GM04504 (cell line): ENCODE results near the gene LSP1.
"Not testable (repeated sequence)": the region's sequence is repeated elsewhere in the genome, so short reads cannot be mapped to it uniquely, and the experiment has no call there.

Experiments
- DNase-seq: peaks from one replicate; pipeline ENCODE4 v3.0.0-alpha.2; 2012; ENCODE audit warnings: low read depth

LSP1 gene

DNA sequence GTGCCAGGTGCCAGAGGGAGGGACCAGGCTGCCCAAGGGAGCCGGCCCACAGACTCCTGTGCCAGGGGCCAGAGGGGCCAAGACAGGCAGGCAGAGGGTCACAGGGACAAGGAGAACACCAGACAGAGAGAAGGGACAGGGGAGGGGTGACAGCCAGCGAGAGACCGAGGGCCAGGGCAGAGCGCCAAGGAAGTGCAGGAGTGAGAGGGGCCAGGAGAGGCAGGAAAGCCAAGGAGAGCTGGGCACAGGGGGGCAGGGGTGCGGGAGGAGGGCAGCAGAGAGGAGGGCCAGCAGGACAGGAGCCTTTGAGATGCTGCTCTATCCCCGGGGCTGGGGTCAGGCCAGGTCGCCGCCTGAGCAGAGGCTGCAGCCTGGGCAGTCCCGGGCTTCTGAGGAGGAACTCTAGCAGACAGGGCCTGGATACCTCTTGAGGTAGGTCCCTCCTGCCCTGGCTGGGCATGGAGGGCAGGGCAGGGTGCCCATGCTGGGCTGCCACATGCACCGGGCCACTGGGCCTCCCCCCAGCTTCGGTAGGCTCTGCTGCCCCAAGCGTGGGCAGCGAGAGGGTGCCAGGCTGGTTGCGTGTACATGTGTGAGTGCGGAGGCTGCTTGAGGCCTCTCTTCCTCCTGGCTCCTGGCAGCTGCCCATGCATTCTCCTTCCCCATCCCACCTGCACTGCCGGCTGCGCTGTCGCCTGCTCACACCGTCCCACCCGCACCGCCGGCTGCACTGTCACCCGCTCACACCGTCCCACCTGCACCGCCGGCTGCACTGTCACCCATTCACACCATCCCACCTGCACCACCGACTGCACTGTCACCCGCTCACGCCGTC, 12.2 kb downstream of the LSP1 start:
- no peak for DNase-seq

DNA sequence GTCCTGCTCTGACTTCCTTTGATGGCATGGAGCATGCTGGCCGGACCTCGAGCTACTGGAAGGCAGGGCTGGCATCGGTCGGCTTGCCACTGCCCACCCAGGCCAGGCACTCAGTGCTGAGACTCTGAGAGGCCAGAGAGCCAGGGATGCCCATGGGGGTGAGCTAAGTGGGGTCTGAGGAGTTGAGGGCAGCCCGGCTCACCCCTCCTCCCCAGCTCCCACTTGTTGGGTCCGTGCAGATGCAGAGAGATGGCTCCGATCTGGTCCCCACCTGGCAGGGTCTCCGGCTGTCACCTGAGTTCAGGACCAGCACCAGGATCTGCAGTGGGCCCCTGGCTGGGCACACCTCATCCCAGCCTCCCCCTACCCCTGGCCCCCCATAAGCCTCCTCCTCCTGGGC, 13.3 kb downstream of the LSP1 start:
- DNase-seq = no peak

DNA sequence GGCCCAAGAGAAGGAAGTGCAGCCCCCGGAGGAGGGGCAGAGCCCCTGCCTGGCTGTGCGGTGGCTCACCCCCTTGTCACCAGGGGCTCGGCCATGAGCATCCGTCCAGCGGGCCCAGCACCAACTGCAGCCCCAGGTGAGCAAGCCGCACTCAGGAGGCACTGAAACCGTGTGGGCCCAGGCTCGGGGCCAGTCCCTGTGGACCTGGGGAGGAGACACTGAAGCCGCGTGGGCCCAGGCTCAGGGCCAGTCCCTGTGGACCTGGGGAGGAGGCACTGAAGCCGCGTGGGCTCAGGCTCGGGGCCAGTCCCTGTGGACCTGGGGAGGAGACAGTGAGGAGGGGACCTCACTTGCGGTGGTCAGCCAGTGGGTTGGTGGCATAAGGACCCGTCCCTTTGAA, 13.9 kb downstream of the LSP1 start:
- DNase-seq = no peak

DNA sequence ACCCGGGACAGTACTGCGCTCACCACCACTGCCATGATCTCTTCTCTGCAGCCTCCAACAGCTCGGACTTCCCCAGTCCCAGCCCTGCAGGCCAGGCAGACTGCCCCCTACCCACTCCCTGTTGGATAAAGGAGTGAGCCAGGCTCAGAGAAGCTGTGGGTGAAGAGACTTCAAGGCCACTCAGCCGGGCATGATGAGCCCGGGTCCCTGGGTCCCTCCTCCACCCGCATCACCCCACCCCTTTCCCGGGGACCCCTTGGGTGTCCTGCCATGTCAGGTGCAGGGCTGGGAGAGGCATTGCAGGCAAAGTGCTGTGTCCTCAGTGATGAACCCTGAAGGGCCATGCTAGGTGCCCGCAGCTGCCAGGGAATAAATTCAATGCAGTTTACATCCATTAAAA, 14.5 kb downstream of the LSP1 start:
- no peak for DNase-seq

DNA sequence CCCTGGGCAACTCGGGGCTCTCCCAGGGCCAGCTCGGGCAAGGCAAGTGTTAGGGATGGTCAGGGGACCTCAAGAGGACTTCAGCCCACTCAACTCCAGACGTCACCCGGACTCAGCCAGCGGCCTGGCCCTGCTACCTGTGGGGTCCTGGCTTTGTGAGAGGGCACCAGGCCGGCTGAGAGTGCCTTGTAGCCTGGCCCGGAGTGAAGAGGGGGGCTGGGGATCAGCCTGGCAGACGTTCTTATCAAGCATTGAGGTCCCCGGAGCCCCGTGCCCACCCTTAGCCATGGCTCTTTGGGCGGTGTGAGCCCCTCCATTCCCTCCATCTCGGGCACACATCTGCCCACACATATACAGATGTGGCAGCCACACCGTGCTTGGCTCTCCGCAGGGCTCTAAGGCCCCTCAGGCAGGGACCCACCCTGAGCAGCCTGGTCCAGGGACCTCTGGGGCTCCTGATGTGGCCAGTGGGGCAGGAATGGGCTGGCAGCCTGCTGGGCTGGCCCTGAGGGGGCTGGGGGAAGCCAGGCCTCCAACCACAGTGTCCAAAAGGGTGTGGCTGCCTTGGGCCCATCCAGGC, 15.3 kb downstream of the LSP1 start:
- no peak for DNase-seq

DNA sequence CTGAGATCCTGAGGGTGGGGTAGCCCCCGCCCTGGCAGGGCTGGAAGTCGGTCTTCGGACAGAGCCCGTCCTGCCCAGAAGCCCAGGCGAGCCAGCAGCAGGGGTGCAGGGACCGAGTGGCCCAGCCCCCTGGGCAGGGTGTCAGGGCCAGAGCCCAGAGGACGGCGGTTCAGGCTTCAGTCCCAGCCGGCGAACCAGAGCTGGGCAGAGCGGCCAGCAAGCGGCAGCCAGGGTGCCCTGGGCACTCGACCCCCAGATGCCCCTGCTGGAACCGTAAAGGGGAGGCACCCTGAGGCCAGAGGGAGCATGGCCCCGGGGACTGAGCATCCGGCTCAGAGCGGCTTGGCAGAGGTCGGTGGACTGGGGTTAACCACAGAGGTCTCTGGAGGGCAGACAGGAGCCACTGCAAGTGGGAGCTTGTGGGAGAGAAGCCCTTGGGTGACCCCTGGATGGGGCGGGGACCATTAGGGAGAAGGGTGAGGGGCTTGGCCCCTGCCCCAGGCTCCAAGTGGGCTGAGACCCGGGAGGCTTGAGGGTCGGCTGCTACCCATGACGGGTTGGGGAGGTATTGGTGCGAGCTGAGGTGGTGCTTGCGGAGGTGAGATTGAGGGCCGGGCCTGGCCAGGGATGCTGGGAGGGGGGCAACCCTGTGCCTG, 15.9 kb downstream of the LSP1 start:
- DNase-seq = no peak

DNA sequence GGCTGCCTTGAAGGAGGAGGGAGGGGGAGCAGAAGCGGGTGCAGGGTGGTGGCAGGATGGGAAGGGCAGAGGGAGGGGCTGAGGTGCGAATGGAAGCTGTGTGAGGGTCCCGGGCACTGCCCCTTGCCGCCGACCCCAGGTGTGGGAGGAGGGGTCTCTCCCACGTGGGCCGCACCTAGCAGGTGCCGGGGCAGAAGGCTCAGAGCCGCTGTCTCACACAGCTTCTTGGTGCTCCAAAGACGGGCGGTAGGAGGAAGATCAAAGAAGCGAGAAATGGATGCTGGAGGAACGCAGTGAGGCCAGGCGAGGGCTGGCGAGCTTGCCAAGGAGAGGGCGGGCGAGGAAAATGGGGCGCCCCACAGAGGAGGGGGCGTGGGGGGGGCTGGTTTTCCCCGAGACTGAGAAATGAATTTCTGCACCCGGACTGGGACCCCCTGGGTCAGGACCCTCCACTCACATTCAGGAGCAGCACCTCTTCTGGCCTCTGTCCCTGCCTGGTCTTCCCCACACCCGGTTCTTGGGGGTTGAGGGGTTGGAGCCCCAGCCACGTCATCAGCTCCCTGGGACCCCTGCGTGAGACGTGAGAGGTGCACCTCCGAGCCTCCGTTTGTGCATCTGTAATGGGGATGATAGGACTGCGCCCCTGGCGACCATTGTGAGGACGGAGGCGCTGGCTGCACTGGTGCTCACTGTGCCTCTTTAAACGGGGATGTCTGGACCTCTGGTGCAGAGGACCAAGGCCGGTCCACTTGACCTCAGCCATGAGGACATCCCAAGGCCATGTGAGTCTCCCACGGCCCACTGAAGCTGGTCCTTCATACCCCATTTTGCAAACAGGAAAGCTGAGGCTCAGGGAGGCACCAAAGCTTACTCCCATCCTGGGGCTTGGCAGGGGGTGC, 16.8 kb downstream of the LSP1 start:
- DNase-seq = no peak

DNA sequence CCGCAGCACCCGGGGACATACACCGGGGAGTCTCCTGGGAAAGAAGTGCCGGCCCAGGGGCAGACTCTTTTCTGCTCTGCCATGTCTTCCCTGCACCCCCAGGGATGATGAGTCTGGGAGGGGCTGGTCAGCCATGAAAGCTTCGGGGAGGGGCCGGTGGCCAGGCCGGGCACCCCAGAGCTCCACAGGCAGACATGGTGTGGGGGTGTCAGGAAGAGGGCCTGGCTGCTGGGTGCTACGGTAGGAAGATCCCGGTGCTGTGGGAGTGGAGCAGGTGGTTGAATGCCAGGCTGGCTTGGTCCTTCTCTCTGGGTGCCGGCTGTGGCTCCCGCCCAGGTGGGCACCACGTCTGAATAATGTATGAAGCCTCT, 17.4 kb downstream of the LSP1 start:
- DNase-seq = no peak

DNA sequence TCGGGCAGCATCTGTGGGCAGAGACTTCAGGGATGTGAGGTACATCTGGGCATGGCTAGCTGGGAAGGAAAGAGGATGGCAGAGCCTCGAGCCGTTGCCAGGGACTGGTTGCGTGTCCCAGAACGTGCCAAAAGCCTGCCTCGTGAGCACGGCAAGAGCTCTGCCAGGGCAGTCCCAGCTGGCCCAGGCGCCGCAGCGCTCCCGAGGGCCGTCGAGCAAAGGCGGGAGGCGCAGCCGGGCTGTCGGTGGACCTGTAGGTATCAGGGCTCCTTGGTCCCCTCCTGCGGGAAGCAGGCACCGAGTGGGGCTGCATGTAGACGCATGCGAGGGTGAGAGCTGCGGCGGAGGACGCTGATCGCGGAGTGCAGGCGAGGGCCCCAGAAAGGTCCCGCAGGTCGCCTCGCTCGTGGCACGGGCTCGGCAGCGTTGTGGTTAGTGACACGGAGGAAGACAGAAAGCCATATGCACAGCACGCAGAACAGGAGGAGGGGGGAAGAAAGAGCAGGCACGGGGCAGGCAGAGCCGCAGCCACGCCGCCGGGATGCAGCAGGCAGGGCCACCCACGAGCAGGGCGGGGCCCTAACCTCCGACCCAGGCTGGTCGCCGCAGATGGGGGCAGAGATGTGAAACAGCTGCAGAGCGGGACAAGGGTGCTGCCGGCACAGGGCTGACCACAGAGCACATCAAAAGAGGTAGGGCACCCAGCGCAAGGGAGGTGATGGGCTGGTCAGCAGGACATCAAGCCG, 18.0 kb downstream of the LSP1 start:
- DNase-seq = no peak

DNA sequence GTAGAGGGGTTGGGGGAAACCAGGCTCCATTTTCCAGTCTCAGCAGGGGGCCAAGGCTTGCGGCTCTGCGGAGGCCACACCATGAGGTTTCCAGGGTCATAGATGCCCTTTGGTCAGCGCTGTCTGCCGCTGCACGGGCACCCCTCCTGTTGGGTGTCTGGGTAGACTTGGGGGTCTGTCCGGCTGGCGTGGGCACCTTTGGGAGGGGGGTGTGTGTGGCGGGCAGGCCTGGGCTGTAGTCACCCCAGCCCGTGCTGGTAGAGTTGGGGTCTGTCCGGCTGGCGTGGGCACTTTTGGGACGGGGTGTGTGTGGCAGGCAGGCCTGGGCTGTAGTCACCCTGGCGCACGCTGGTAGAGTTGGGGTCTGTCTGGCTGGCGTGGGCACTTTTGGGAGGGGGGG, 18.6 kb downstream of the LSP1 start:
- no peak for DNase-seq

DNA sequence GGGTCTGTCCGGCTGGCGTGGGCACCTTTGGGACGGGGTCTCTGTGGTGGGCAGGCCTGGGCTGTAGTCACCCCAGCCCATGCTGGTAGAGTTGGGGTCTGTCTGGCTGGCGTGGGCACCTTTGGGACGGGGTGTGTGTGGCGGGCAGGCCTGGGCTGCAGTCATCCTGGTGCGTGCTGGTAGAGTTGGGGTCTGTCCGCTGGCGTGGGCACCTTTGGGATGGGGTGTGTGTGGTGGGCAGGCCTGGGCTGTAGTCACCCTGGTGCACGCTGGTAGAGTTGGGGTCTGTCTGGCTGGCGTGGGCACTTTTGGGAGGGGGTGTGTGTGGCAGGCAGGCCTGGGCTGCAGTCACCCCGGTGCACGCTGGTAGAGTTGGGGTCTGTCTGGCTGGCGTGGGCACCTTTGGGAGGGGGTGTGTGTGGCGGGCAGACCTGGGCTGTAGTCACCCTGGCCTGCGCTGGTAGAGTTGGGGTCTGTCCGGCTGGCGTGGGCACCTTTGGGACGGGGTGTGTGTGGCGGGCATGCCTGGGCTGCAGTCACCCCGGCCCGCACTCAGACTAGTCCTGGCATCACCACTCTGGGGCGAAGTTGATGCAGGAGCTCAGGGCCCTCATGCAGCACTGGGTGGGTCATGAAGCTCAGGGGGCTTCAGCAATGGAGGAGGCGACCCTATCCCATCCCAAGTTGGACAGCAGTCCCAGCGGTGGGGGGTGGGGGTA, 19.5 kb downstream of the LSP1 start:
- no peak for DNase-seq

DNA sequence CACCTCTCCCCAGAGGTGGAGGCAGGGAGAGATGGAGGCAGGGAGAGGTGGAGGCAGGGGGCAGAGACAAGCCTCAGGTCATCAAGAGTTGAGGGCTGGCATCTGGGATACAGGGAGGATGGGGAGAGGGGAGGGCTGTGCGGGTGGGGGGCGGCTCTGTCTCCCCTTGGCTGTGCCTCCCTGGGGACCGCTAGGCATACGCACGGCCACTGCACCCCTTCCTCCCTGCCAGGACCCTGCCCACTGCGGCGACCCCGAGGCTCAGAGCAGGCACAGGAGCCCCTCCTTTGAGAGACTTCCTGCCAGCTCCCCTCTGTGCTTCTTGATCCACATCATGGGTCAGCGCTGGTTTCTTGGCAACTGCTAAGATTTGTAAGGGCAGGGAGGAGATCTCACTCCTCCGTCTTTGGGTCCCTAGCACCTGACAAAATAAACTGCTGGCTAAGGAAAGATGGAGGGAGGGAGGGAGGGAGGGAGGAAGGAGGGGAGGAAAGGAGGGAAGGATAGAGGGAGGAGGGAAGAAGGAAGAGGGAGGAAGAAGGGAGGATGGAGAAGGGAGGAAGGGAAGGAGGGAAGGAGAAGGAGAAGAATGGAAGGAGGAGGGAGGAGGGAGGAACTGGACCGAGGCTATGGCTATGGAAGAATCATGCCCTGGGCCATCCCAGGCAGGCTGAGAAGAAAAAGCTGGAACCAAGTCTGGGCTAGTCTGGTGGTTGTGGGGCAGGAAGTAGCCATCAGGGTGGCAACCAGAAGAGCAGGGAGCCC, 20.3 kb downstream of the LSP1 start:
- no peak for DNase-seq

DNA sequence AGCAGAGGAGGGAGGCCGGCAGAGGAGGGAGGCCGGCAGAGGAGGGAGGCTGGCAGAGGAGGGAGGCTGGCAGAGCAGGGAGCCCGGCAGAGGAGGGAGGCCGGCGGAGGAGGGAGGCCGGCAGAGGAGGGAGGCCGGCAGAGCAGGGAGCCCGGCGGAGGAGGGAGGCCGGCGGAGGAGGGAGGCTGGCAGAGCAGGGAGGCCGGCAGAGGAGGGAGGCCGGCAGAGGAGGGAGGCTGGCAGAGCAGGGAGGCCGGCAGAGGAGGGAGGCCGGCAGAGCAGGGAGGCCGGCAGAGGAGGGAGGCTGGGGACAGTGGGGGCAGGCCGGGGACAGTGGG, 20.9 kb downstream of the LSP1 start:
- not testable (repeated sequence) for DNase-seq

DNA sequence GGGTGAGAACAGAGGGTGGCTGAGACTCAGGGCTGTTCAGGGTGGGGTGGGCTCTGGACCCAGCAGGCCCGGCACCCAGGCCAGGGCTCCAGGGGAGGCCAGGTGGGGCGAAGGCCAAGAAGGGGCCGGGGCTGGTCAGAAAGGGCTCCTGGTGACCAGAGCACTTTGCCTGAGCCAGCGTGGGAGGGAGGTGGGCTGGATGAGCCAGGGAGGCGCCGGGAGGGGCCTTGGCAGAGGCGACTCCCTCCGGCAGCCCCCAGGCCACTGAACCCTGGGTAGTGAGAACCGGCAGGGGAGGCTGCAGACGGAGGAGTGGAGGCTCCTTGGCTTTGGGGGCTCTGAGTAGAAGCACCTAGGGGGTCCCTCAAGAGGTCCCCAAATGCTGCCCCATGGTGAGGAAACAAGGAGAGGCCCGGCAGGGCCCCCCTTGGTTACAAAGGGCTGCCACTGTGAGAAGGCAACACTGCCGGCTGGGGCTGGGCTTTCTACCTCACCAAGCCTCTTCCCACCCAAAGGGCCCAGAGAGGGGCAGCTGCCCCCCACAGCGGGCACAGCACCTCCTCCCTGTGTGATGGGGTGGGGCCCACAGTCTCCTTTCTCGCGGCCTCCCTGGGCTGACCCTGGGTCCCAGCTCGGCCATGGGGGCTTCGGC, 21.7 kb downstream of the LSP1 start:
- not testable (repeated sequence) for DNase-seq

DNA sequence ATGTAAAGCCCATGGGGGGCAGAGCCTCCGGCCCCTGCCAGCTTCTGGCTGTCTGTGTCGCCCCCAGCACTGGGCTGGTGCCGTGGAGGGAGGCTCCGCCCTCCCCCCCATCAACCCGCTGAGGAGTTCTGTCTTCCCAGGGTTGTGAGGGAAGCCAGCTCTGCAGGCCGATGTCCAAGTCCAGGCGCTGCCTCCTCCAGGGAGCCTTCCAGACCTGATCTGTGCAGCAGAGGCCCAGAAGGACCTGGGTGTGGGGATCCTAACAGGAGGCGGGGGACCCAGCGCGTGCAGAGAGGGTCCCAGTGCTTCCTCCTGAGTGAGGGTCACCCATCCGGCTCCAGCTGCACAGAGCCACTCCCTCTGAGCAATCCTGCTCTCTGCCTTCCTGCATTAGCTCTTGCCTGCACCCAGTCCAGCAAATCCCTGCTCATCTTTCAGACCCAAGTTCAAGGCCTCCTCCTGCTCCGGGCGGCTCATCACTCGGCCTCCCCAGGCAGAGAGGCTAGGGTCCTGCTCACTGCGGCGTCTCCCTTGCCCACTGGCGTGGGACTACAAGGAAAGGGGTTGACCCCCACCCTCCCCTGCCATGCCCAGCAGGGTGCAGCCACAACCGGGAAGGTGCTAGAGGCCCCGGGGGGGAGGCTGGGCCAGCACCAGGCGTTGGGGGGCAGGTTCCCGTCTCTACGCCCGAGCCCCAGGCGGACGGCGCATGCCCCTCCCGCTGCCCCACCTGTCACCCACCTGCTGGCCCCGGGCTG, 22.4 kb downstream of the LSP1 start:
- no peak for DNase-seq

DNA sequence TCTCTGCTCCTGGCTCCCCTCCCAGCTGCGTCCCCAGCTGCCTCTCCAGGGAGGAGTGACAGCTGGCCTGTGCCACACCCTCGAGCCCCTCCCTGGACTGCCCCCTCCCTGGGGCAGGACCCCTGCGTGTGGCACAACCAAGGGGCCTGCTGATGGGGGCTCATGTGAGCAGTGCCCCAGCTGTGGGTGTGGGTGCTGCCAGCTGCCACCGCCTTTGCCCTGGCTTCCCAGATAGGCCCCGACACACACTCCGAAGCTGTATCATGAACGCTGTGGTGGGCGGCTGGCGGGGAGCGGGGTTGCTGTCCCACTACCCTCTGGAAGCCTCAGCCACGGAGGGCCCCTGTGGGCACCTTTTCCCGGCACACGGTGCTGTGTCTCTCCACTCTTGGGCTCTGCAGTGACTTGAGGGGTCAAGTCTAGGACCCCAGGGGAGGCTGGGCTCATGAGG, 23.0 kb downstream of the LSP1 start:
- DNase-seq = not testable (repeated sequence)

DNA sequence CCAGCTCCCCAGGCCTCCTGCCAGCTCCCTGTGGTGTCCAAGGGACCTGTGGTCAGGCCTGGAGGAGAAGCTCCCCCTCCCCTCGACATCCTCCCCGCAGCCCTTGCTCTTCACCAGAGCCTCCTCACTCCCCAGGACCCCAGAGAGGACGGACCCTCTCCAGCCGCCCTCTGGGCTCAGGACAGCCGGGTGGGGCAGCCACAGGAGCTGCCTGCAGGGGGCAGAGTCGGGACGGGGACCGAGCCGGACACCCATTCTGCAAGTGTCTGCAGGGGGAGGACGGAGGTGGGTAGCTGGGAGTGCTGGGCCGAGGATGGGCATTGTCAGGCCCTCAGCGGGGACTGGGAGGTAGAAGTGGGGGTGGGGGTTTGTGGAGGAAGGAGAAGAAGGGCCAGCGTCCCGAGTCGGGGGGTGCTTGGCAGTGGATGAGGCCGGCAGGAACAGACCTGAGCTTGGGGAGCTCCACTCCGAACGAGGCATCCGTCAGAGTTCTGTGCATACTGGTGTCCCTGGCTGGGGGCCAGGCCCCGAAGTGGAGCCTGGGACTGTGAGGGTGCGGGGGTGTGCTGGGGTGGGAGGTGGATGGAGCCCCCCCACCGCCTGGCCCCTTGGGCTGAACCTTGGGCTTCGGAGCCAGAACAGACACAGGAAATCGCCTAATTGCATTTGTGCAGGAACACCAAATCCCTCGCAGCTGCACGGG, 23.6 kb downstream of the LSP1 start:
- no peak for DNase-seq
